Measurements from ENCODE around the gene USP10. TPM values are rescaled to one million over a fixed set of nuclear protein-coding genes. Genes with fewer than 3 reads are reported as not detected.
"Not testable (repeated sequence)": the region's sequence is repeated elsewhere in the genome, so short reads cannot be mapped to it uniquely, and the experiment has no call there.

USP10 gene
- total RNA-seq, 1 experiment from 2014 or later: 41.1 TPM

DNA sequence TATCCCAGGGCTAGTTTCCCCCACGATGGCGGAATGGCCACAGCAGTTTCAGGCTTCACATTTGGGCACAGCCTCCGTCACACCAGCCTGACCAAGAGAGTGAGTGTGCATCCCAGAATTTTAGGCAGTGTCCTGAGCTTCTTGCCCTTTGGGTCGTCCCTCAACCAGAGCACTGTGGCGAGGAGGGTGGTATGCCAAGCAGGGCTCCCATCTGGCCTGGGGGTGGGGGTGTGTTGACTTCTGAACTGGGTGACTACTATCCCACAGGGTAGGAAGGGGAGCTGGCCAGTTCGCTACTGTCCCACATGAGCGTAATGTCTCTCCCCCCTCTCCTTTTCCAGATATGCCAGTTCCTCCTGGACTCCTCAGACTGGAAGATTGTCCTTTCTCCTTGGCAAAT, 16.1 kb downstream of the USP10 start:
- in situ Hi-C loops (cut with HindIII; ENCODE audit: low pct_unique_long_range_greater_than_20kb, low sequenced_read_pairs): no loop called here
- no peak for DNase-seq (ENCODE audit: low read depth, low spot score)

DNA sequence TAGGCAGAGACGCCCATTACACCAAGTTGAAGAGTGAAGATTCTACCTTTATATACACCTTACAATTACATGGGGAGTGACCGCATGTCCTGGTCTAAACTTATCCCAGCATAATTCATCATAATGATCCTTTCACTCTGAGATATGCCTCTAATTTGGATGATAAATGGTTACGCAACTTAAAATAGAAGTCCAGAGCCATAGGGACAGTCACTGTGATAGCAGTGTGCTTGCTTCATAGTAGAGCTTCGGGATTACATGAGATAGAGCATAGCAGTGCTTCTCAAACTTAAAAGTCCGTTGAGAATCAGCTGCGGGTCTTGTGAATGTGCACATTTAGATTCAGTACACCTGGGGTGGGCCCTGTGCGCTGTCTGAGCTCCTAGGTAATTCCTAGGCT, 16.9 kb downstream of the USP10 start:
- DNase-seq (ENCODE audit: low read depth, low spot score): no peak
- in situ Hi-C loops (cut with HindIII; ENCODE audit: low pct_unique_long_range_greater_than_20kb, low sequenced_read_pairs): no loop called here

DNA sequence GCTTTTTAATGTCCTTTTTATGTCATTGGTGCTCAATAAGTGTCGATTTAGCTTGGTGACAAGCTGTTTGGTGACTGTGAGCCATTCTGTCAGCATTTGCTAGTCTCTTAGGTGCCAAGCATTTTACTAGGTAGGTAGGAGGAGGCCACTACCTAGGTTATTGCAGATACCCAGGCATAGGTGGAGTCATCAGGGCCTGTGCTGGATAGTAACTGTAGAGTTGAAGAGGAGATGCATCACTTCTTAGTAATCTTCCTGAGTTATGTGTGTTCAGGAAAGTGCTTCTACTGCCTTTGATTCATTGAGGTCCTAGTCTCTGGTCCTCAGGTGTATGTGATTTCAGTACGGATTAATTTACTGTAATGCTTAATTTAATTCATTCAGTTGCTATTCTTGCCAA, 17.7 kb downstream of the USP10 start:
- in situ Hi-C loops (cut with HindIII; ENCODE audit: low pct_unique_long_range_greater_than_20kb, low sequenced_read_pairs): no loop called here
- DNase-seq (ENCODE audit: low read depth, low spot score): no peak

DNA sequence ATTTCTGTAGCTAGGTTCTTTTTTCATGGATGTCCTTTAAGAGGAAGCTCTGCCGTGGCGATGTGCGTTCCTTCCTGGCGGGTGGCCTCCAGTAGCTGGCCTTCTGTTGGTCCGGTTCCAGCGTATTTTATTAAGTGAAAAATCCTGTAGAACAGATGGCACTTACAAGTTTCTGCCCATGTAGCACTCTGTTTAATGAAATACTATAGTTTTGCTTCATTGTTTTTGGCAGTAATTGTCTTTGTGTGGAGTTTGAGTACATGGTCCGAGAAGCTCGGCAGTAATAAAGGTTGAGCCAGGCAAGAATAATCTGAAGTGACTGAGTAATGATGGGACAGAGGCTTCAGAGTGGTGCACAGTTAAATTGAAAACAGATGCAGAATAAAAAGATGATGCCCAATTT, 20.4 kb downstream of the USP10 start:
- DNase-seq (ENCODE audit: low read depth, low spot score): no peak
- in situ Hi-C loops (cut with HindIII; ENCODE audit: low pct_unique_long_range_greater_than_20kb, low sequenced_read_pairs): no loop called here

DNA sequence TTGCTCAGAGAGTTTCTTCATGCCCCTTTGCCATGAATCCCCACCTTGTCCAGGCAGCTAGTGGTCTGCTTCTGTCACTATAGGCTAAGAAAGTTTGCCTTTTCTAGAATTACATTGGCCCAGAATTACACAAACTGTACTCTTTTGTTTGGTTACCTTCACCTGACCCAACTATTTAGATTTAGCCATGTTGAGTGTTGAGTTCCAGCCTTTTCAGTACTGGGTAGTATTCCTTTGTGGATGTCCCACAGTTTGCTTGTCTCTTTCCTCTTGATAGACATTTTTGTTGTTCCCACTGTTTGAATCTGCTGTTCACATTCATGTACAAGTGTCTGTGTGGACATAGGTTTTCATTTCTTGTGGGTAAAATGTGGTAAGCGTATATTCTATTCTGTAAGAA, 22.3 kb downstream of the USP10 start:
- in situ Hi-C loops (cut with HindIII; ENCODE audit: low pct_unique_long_range_greater_than_20kb, low sequenced_read_pairs): no loop called here
- DNase-seq (ENCODE audit: low read depth, low spot score): no peak

DNA sequence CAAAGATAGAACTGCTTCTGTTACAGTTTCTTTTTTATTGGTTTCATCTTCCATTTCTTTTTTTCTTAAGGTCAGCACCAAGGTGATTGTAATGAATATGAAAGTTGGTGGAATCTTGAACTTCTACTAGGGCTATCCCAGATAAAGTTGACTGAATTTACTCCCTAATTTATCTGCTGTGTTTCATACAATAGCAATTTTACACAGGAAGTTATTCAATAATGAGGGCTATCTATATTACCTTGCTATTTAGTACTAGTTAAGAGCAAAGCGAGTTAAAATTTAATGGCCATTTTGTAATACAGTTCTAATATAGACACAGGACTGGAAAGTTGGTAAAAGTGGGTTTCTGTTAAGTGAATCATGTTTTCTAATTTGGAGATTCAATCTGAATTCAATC, 24.1 kb downstream of the USP10 start:
- in situ Hi-C loops (cut with HindIII; ENCODE audit: low pct_unique_long_range_greater_than_20kb, low sequenced_read_pairs): no loop called here
- DNase-seq (ENCODE audit: low read depth, low spot score): no peak

DNA sequence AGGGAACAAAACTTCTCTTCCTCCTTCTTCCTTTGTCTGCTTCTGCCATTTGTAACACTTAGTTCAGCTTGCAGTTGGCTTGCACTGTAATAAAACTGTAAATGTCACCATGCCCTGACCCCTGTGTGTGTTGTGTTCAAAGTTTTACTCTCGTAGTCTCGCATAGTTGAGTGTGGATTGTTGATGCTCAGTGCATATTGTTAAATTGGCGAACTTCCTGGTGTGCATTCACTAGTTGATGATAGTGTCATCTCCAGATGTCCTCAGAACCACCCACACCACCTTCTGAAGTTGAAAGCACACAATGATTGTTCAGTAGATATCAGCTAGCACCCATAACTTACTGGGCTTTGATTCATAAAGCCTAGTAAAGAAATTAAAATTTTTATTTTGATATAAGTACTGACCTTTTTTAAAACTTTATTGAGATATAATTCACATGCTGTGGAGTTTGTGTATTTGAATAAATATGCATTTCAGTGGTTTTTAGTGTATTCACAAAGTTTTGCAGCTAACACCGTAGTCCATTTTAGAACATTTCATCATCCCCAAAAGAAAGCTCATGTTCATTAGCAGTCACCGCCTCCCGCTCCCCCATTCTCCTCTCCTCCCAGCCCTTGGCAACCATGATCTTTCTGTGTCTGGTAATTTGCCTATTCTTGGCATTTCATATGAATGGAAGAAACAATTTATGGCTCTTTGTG, 25.0 kb downstream of the USP10 start:
- no peak for DNase-seq (ENCODE audit: low read depth, low spot score)
- in situ Hi-C loops (cut with HindIII; ENCODE audit: low pct_unique_long_range_greater_than_20kb, low sequenced_read_pairs): no loop called here

DNA sequence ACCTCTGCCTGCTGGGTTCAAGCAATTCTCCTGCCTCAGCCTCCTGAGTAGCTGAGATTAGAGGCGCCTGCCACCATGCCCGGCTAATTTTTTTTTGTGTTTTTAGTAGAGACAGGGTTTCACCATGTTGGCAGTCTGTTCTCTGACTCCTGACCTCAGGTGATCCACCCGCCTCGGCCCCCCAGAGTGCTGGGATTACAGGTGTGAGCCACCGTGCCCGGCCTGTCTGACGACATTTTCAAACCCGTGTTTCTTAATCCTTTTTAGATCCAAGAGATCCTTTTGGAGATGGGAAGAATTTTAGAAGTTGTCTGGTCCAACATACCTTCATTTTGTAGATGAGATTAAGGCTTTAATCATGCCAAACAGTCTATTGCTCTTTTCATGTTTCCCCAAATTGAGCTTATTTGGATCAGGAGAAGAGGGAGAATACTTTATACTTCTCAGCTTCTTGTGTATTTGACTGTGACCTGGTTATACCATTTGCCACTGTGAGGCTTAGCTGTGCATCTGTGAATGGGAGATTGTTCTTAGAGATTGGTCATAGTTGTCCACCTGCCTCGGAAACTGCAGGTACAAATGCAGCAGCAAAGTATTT, 25.8 kb downstream of the USP10 start:
- DNase-seq (ENCODE audit: low read depth, low spot score): no peak
- in situ Hi-C loops (cut with HindIII; ENCODE audit: low pct_unique_long_range_greater_than_20kb, low sequenced_read_pairs): no loop called here

DNA sequence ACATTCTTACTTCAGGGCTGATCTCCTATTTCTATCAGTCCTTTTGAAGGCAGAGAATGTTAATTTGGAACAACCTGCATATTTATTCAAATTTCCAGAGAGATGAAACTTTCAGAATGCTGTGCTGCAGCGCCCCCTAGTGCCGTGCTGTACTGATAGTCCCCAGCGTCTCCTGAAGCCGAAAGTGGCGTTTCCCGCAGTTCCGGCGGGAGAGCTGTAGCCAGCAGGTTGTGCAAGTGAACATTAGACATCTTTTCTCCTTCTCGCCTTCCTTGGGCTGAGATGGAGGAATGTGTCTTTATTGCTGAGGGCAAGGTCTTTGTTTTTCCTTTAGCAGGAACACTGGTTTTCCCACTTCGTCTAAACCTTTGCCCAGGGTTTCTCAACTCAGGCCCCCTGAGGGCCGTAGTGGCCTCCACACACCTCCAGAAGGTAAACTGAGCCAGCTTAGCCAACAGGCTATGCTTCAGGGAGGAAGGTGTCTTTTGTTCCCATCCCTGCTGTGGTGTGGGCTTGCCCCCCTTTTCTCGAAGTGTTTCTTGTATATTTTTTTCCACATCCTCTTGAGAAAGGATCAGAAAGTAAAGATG, 26.4 kb downstream of the USP10 start:
- DNase-seq (ENCODE audit: low read depth, low spot score): peak; percentile 78
- in situ Hi-C loops (cut with HindIII; ENCODE audit: low pct_unique_long_range_greater_than_20kb, low sequenced_read_pairs): no loop called here

DNA sequence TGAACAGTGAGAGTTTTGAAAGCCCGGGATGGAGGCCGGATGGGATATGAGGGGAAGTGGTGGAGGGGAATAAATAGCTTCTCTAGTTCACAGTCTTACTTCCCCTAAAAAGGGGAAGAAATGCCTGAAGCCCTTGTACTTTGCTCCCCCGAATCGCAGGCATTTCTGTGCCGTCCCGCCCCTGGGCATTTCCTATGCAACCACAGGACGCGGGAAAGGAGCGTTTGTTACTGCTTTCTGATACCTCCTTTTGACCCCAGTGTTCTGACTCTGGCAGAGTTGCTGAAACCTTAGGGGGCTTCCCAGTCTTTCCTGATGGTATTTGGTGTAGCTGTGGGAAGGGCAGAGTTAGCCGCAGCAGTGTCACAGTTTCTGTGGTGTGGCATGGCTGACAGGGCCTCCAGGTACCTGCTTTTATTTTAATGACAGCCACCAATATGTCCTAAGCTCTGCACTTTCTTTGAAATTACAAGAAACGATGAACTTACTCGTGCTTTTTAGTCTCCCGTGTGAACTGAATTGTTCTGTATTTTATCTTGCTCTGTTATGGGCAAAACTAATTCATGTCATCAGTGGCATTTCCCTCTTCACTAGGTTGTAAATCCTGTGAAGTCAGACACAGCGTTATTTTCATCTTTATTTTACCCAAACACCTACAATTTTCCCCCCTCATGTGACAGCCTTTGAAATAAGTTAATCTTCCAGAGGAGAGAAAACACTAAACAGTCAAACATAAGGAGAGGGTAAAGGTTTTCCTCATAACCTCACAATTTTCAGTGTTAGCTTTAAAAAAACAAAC, 27.1 kb downstream of the USP10 start:
- no peak for DNase-seq (ENCODE audit: low read depth, low spot score)
- in situ Hi-C loops (cut with HindIII; ENCODE audit: low pct_unique_long_range_greater_than_20kb, low sequenced_read_pairs): no loop called here

DNA sequence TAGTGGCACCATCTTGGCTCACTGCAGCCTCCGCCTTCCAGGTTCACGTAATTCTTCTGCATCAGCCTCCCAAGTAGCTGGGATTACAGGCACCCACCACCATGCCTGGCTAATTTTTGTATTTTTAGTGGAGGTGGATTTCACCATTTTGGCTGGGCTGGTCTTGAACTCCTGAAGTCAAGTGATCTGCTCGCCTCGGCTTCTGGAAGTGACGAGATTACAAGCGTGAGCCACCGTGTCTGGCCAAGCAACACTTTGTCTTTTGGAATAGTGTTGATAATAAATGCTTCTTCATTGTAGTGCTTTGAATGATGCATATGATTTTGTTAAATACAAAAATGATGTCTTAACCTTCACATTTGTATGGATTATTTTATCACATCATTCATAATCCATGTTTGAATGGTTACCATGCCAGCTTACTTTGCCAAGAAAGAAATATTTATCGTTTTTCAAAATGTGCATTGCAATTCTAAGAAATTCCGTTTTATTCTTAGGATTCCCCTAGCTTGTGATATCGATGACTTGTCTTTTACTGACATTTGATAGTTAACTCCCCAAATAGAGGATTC, 29.1 kb downstream of the USP10 start:
- no peak for DNase-seq (ENCODE audit: low read depth, low spot score)
- in situ Hi-C loops (cut with HindIII; ENCODE audit: low pct_unique_long_range_greater_than_20kb, low sequenced_read_pairs): no loop called here

DNA sequence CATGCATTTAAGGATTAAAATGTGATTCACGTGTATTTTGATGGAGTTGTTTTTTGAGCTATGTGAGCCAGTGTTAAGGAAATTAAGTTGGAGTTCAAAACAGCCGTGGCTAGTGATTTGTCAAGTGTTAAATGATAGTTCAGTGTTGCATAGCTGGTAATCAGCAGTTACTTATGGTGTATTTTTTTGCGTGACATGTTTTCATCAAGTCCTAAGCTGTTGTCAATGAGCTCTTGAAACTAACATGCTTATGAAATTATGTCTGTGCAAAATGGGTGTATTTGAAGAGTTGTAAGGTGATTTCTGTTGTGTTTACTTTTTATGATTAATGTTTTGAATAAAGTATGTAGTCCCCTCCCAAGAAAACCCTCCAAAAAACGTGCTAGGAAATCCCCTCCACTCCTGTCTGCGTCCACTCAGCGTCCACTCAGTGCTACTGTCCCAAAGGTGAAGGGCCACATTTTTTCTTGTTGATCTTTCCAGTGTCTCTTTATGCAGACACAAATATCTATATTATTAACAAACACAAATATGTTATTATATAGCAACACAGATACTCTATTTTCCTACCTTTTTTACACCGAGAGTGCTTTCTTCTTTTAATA, 30.0 kb downstream of the USP10 start:
- in situ Hi-C loops (cut with HindIII; ENCODE audit: low pct_unique_long_range_greater_than_20kb, low sequenced_read_pairs): no loop called here
- DNase-seq (ENCODE audit: low read depth, low spot score): no peak

DNA sequence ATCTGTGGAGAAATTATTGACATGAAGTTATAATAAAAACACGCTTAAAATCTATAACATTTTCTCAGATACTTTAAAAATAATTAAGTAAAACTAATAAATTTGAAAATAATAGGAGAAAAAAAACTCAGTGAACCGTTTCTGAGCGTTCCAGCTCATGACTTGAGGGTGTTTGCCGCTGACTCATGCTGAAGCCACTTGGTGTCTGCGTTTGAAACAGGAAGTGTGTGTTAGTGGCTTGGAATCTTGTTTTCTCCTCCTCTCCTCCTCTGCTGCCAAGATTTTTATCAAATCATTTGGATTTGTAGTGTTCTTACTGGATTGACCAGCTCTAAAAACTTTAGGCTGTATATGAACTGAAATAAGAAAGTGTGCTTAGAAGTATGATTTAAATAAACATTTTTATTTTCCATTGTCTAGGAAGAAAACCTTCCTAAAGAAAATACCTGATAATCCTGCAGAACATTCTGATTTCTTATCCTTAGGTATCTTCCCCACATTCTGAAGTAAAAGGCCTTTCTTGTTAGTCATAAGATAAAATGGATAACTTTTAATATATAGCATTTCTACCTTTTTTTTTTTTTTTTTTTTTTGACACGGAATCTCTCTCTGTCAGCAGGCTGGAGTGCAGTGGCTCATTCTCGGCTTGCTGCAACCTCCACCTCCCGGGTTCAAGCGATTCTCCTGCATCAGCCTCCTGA, 30.8 kb downstream of the USP10 start:
- DNase-seq (ENCODE audit: low read depth, low spot score): peak; percentile 79
- in situ Hi-C loops (cut with HindIII; ENCODE audit: low pct_unique_long_range_greater_than_20kb, low sequenced_read_pairs): no loop called here

DNA sequence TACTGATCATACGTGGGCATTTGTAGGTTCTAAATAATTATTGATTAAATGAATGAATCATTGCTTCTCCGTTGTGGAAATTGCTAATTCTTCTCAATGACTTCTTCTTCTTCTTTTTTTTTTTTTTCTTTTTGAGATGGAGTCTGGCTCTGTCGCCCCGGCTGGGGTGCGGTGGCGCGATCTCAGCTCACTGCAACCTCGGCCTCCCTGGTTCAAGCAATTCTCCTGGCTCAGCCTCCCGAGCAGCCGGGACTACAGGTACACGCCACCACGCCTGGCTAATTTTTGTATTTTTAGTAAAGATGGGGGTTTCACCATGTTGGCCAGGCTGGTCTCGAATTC, 32.5 kb downstream of the USP10 start:
- in situ Hi-C loops (cut with HindIII; ENCODE audit: low pct_unique_long_range_greater_than_20kb, low sequenced_read_pairs): not testable (repeated sequence)

DNA sequence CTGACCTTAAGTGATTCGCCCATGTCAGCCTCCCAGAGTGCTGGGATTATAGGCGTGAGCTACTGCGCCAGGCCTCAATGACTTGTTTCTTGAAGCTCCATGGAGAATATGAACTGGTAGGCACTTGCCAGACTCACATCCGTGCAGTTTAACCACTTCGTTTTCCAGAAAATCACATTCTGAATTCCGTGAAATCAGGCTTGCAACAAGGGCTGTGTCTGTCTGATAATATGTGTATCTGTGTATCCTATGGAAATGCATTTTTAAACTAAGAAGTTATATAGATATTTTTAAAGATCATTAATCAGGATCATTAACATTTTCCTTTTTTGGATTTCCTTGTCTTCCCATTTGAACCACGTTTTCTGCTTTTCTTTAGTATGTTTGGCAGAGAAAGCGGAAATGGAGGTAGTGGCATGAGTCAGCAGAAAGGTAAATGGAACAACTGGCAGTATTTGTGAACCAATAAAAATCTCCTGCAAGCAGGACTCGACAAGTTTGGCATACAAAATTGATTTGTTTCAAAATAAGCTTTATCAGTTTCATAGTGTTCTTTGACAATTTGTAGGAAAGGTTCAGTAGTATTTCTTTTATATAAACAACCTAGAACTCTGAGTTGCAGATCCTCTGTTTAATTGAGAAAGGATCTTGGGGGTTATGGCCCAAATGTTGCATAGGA, 33.0 kb downstream of the USP10 start:
- in situ Hi-C loops (cut with HindIII; ENCODE audit: low pct_unique_long_range_greater_than_20kb, low sequenced_read_pairs): no loop called here
- no peak for DNase-seq (ENCODE audit: low read depth, low spot score)

More for the DNA sequence above, 32.5 kb downstream of the USP10 start:
- DNase-seq (ENCODE audit: low read depth, low spot score): not testable (repeated sequence)

DNA sequence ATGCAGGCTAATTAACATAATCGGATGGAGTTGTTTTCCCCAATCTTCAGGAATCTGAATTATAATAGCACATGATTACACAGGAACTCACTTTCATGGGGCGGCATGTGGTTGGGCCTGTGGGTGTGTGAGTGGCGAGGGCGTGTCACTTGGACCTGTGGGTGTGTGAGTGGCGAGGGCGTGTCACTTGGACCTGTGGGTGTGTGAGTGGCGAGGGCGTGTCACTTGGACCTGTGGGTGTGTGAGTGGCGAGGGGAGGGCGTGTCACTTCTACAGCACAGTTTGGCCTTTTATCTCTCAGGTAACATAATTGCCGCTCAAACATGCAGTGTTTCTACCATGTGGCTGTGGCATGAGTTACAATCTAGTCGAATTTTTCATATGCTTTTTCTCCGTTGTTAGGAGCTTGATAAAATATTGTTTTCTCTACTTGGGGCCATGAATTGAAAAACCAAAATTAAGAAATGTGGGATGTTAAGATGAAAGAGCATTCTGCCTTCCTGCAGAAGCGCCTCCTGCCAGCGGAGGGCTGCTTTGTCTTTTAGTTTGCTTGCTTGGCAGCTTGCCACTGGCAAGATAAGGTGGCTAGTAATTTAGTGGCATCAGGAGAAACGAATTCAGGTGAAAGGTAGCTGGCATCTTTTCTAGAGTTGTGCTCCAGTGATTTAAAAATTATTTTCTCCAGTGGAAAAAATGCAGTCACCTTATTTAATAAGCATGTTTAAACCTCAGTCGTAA, 36.2 kb downstream of the USP10 start:
- DNase-seq (ENCODE audit: low read depth, low spot score): no peak
- in situ Hi-C loops (cut with HindIII; ENCODE audit: low pct_unique_long_range_greater_than_20kb, low sequenced_read_pairs): no loop called here

Data from SK-MEL-5 (cell line).